Adipocyte (in vitro differentiated cells): ENCODE results near the gene GLDN.

Source experiments
- DNase-seq: peaks from one replicate; pipeline ENCODE4 v3.0.0-alpha.2; 2015; ENCODE audit warnings: low read depth
- H3K27me3 ChIP-seq: replicated peaks from 2 replicates; pipeline ENCODE4 v1.7.0; 2013; ENCODE audit warnings: mild to moderate bottlenecking, low read length, moderate library complexity; ENCODE audit not compliant: control insufficient read depth, insufficient read depth
- H3K36me3 ChIP-seq: 2 replicates; pipeline ENCODE4 v1.7.0; 2013; ENCODE audit warnings: low read length, mild to moderate bottlenecking, moderate library complexity; ENCODE audit not compliant: control insufficient read depth, insufficient read depth, severe bottlenecking
- H3K4me1 ChIP-seq: 2 replicates; pipeline ENCODE4 v1.7.0; 2013; ENCODE audit warnings: mild to moderate bottlenecking, low read length, moderate library complexity; ENCODE audit not compliant: control insufficient read depth, insufficient read depth
- H3K4me3 ChIP-seq: 2 replicates; pipeline ENCODE4 v1.7.0; 2013; ENCODE audit warnings: mild to moderate bottlenecking, low read length, moderate library complexity
- H3K9ac ChIP-seq: 2 replicates; pipeline ENCODE4 v1.7.0; 2013; ENCODE audit warnings: mild to moderate bottlenecking, low read length, moderate library complexity
- H3K9me3 ChIP-seq: 2 replicates; pipeline ENCODE4 v1.7.0; 2013; ENCODE audit warnings: mild to moderate bottlenecking, low read length, moderate library complexity; ENCODE audit not compliant: control insufficient read depth

Gene GLDN

DNA sequence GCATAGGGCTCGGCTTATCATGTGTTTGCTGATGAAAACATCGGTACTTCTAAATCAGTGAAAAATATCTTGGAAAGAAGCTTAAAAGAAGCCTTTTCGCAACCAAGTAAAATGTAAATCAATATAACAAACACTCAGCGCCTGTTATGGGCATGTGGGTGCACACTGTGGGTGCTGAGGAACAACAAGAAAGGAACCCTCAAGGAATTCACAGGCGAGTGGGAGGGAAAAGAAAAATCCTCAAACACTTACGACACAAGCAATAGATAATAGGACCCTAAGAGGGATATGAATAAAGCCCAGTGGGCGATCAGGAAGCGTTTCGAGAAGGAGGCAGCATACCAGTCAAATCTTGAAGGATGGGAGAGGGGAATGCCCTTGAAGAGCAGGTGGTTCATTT lies 21.9 kb downstream of the GLDN start:
- DNase-seq = no peak
- no peak overlapping the region for H3K9ac ChIP-seq
- peaks cover 15% of the 10 kb centered on the region for H3K4me1 ChIP-seq
- no peak overlapping the region for H3K4me3 ChIP-seq
- H3K36me3 ChIP-seq = no peaks in the 10 kb centered on the region
- no peaks in the 10 kb centered on the region for H3K9me3 ChIP-seq
- H3K27me3 ChIP-seq = no peaks in the 10 kb centered on the region

DNA sequence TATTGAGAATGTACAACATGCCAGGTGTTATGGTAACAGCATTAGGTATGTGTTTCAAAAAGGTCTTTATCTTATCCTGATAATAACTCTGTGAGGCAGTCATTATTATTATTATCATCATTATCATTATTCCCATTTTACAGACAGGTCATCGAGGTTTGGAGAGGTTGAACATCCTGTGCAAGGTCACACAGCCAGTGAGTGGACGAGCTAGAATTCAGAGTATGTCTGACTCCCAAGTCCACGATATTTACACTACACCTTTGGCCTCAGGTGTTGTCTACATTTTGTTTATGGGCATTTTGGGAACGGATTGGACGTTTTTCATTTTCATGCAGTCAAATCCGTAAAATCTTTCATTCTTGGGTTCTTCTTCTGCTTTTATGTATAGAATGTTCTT lies 24.0 kb downstream of the GLDN start:
- H3K36me3 ChIP-seq = no peaks in the 10 kb centered on the region
- no peak overlapping the region for H3K4me3 ChIP-seq
- H3K4me1 ChIP-seq = peaks cover 20% of the 10 kb centered on the region
- H3K27me3 ChIP-seq = no peaks in the 10 kb centered on the region
- no peak overlapping the region for H3K9ac ChIP-seq
- no peak for DNase-seq
- H3K9me3 ChIP-seq = no peaks in the 10 kb centered on the region

DNA sequence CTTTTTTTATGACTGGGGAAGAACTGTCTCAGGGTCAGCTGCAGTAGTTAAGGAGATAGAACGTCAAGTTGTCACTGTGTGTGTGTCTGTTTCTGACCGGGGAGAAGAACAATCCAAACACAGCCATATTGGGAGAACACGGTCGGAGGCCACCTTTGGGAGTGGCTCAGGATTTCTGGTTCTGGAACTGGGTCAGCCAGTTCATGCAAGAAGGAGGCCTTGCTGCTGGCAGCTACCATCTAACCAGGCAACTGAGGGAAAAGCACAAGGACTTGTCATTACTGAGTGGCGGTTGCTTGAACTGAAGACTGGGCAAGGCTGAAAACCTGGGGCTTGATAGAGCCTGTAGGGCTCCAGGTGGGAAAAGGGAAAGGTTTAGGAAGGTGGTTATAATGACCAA lies 24.6 kb downstream of the GLDN start:
- Histone ChIP-seq H3K36me3 (no peaks in the 10 kb centered on the region), H3K4me1 (peaks cover 23% of the 10 kb centered on the region), H3K9ac (no peak overlapping the region), H3K9me3 (no peaks in the 10 kb centered on the region), H3K4me3 (no peak overlapping the region), H3K27me3 (no peaks in the 10 kb centered on the region)
- no peak for DNase-seq

DNA sequence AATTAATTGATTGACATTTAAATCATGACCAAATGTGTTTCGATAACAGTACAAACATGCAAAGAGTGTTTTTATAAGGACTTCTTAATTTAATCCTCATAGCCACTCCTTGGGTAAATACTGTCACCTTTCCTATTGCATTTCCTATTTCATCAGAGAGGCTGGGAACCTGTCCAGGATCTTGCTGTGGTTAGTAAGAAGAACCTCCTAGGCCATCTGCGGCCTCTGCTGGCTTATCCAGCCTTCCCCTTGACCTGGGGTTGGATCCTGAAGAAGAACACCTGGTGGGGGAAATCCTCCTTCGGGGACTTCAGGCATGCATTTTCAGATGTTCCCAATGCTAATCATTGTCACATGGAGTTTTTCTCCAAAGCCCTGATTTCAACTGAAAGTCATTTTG lies 25.5 kb downstream of the GLDN start:
- peaks cover 23% of the 10 kb centered on the region for H3K4me1 ChIP-seq
- no peak overlapping the region for H3K4me3 ChIP-seq
- DNase-seq = peak; percentile 17
- H3K9me3 ChIP-seq = no peaks in the 10 kb centered on the region
- no peaks in the 10 kb centered on the region for H3K27me3 ChIP-seq
- H3K9ac ChIP-seq = no peak overlapping the region
- no peaks in the 10 kb centered on the region for H3K36me3 ChIP-seq

DNA sequence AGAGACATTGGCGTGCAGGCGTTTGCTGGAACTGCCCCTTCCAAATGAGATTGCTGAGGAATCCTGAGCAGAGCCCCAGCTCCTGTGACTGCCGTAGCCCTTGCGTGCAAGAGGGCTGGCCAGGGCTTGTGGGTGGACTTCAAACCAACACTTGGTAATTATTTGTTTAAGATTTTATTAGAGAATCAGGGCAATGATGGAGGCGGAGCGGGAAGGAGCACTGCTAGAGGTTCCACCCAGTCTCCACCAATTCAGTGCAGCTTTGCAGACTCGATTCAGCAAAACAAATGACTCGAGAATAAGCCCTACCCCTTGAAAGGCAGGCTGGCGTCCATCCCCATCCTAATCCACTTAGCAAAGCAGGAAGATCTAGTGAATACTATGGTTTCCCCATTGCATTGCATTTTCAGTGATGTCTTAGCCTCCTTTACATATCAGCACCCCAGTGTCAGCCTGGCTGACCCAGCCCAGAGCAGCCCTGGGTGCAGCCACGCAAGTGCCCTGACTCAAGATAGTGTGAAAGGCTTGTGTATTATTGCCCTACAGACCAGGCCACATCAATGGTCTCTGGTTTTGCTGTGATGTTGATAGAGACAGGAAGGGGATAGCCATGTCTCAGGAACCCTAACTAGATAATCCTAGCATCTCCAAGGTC lies 26.0 kb downstream of the GLDN start:
- no peaks in the 10 kb centered on the region for H3K9me3 ChIP-seq
- no peak for DNase-seq
- H3K4me1 ChIP-seq = peaks cover 23% of the 10 kb centered on the region
- H3K4me3 ChIP-seq = no peak overlapping the region
- no peaks in the 10 kb centered on the region for H3K27me3 ChIP-seq
- H3K9ac ChIP-seq = no peak overlapping the region
- H3K36me3 ChIP-seq = no peaks in the 10 kb centered on the region

DNA sequence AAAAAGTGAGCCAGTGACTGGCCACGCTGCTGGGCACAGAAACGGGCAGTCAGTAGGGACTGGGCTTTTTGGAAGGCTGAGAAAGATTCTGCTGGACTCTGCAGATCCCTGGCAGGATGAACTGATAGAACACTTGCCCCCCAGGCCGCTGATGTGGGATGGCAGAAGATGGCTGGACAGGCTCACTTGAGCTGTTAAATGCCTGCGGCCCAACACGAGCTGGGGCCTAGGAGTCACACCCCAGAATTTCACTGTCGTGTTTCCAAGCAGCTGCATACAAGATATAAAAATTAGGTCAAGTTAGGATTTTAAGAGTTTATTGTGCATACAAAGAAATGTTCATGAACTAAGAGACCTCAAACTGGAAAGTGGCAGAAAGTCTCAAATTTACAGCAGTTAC lies 26.9 kb downstream of the GLDN start:
- no peak for DNase-seq
- no peak overlapping the region for H3K9ac ChIP-seq
- H3K4me3 ChIP-seq = no peak overlapping the region
- H3K4me1 ChIP-seq = peaks cover 23% of the 10 kb centered on the region
- H3K9me3 ChIP-seq = no peaks in the 10 kb centered on the region
- no peaks in the 10 kb centered on the region for H3K36me3 ChIP-seq
- no peaks in the 10 kb centered on the region for H3K27me3 ChIP-seq

DNA sequence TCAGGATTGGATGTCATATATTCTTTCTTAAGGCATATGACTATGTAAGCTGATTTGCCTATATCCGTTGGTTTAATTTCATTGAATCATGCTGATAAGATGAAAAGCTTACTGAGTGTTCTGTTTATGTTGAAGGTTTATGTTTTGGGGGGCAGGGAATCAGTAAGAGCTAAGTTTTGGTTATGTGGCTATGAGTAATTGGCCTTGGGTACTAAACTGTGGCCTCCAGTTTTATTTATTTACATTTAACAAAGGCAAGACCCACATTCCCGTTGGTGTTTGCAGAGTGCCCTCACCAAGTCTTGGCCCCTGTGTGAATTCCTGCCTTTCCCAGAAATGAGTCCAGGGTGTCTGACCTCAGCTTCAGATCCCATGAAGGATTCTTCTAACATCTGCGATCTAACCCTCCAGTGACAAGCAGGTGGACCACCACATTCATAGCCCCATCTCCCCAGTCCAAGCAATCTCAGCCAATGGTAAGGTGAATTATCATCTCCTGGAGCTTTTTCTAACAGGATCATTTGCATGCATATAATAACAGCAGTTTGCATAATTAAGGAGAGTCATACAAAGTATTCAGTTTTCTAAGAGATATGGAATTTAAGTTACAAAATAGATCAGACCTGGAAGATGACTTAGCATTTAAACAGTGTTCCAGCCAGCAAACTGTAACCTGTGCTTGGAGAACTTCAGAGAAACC lies 27.4 kb downstream of the GLDN start:
- H3K27me3 ChIP-seq = no peaks in the 10 kb centered on the region
- H3K9ac ChIP-seq = no peak overlapping the region
- peak; percentile 48 for DNase-seq
- no peaks in the 10 kb centered on the region for H3K36me3 ChIP-seq
- peaks cover 23% of the 10 kb centered on the region for H3K4me1 ChIP-seq
- no peaks in the 10 kb centered on the region for H3K9me3 ChIP-seq
- no peak overlapping the region for H3K4me3 ChIP-seq

DNA sequence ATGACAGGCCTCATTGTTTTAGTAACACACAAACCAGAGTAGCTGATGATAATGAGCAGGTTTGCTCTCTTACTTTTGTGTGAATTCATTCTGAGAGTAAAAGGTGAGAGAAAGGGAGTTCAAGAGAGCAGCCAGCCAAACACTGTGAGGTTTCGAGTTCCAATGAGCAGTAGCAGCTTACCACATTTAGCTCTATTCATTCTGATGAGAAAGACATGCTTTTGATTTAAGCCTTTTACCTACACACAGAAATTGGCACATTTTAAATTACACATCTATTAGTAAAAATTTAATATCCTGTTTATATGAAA lies 28.0 kb downstream of the GLDN start:
- Histone ChIP-seq H3K9me3 (no peaks in the 10 kb centered on the region), H3K4me3 (no peak overlapping the region), H3K4me1 (peaks cover 23% of the 10 kb centered on the region), H3K9ac (no peak overlapping the region), H3K36me3 (no peaks in the 10 kb centered on the region), H3K27me3 (no peaks in the 10 kb centered on the region)
- DNase-seq = no peak

DNA sequence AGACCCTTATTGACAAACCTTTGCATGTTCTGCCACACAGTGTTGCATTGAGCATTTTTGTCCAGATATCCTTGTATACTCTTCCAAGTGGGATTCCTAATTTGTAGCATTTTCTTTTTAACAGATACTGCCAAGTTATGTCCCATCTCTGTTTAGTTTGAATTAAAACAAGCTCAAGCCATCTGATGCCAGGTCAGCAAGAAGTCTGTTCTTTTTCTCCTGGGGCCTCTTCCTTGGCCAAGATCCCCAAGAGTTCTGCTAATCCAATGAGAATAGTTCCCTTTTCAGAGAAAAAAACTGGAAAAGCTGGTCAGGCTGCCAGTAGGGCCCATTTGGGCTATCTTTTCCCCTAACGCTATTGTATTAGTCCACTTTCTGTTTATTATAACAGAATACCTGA lies 29.8 kb downstream of the GLDN start:
- peaks cover 23% of the 10 kb centered on the region for H3K4me1 ChIP-seq
- H3K4me3 ChIP-seq = no peak overlapping the region
- H3K36me3 ChIP-seq = no peaks in the 10 kb centered on the region
- no peak for DNase-seq
- no peaks in the 10 kb centered on the region for H3K27me3 ChIP-seq
- H3K9me3 ChIP-seq = no peaks in the 10 kb centered on the region
- H3K9ac ChIP-seq = no peak overlapping the region

DNA sequence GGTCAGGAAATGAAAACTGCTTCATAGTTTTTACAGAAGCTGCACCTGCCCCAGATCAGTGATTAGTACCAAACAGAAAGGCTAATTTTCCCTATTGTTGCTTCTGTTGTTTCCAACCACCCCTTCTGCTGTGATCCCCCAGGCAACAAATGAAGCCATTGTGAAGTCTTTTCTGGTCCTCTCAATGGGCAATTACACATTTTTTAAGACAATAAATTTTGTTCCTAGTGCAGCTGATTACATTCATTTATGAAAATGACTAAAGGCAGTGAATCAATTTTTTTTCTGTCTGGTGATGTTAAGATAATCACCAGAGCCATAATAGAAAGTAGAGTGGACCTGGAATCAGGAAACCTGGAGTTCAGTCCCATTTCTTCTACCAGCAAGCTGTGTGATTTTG lies 32.7 kb downstream of the GLDN start:
- no peaks in the 10 kb centered on the region for H3K36me3 ChIP-seq
- no peaks in the 10 kb centered on the region for H3K9me3 ChIP-seq
- no peak for DNase-seq
- H3K4me1 ChIP-seq = peaks cover 10% of the 10 kb centered on the region
- H3K9ac ChIP-seq = no peak overlapping the region
- no peak overlapping the region for H3K4me3 ChIP-seq
- H3K27me3 ChIP-seq = no peaks in the 10 kb centered on the region

DNA sequence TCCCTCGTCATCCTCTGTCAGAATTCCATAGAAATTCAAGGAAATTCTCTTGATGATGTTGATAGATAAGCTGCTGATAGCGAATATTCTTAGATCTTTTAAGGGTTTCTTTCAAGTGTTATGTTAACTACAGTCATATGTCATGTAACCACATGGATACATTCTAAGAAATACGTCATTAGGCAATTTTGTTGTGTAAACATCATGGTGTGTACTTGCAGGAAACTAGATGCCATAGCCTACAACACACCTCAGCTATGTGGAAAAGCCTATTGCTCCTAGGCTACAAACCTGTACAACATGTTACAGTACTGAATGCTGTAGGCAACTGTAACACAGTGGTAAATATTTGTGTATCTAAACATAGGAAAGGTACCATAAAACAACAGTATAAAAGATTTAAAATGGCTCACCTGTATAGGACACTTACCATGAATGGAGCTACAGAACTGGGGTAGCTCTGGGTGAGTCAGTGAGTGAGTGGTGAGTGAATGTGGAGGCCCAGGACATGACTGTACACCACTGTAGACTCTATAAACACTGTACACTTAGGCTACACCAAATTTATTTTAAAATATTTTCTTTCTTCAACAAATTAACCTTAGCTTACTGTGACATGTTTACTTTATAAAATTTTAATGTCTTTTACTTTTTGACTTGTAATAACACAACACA lies 34.6 kb downstream of the GLDN start:
- H3K27me3 ChIP-seq = no peaks in the 10 kb centered on the region
- DNase-seq = peak; percentile 21
- H3K9ac ChIP-seq = no peak overlapping the region
- H3K4me1 ChIP-seq = peaks cover 17% of the 10 kb centered on the region
- no peak overlapping the region for H3K4me3 ChIP-seq
- no peaks in the 10 kb centered on the region for H3K36me3 ChIP-seq
- no peaks in the 10 kb centered on the region for H3K9me3 ChIP-seq
